GM19035 (cell line): ENCODE data around the gene FRYL.
"Not testable (repeated sequence)": the region's sequence is repeated elsewhere in the genome, so short reads cannot be mapped to it uniquely, and the experiment has no call there.

ENCODE experiments used
- ATAC-seq: cut with Tn5 transposase; IDR thresholded peaks from one replicate; pipeline ENCODE4 v1.9.1; 2021; ENCODE audit not compliant: unreplicated experiment

FRYL gene

GRCh38 chr4:48454591-48454990 is 325.5 kb downstream of the FRYL start:
- ATAC-seq: no peak

- not testable (repeated sequence) for ATAC-seq
These were observed 328.4 kb downstream of the FRYL start for GRCh38 chr4:48451656-48452055.

DNA sequence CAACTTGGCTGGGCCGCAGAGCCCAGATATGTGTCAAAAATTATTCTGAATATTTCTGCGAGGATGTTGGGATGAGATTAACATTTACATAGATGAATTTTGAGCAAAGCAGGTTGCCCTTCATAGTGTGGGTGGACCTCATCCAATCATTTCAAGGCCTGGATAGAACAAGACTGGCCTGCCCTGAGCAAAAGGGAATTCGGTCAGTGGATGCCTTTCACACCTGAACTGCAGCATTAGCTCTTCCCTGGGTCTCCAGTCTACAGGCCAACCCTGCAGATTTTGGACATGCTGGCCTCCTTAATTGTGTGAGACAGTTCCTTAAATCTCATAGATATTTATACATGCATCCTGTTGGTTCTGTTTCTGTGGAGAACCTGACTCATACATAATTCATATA is 329.3 kb downstream of the FRYL start:
- no peak for ATAC-seq

- no peak for ATAC-seq
These were observed 330.9 kb downstream of the FRYL start for GRCh38 chr4:48449151-48449550.
